OCI-LY1 (cell line): Measurements from ENCODE around the gene PDK1.

Source experiments
- H2AFZ ChIP-seq: fragments of 200-600 bp; sonication (generic), shearing (Covaris generic); 2 replicates; pipeline ENCODE4 v1.6.0; 2014; ENCODE audit warnings: antibody characterized with exemption, mild to moderate bottlenecking, low read length
- H3F3A ChIP-seq: fragments of 200-600 bp; sonication (generic), shearing (Covaris generic); 2 replicates; pipeline ENCODE4 v1.6.0; 2014; ENCODE audit warnings: mild to moderate bottlenecking, antibody characterized with exemption, low read length, moderate library complexity; ENCODE audit not compliant: insufficient read depth
- H3K27ac ChIP-seq: fragments of 200-600 bp; sonication (generic); 2 replicates; pipeline ENCODE4 v1.5.1; 2014; ENCODE audit warnings: low read length, mixed run types, mild to moderate bottlenecking, low read depth; ENCODE audit not compliant: poor library complexity, severe bottlenecking
- H3K27me3 ChIP-seq: fragments of 200-600 bp; sonication (generic); 2 replicates; pipeline ENCODE4 v1.6.0; 2014; ENCODE audit warnings: antibody characterized with exemption, mild to moderate bottlenecking, low read length, moderate library complexity; ENCODE audit not compliant: insufficient read depth
- H3K36me3 ChIP-seq: fragments of 200-600 bp; sonication (generic); 2 replicates; pipeline ENCODE4 v1.6.1; 2014; ENCODE audit warnings: mild to moderate bottlenecking, antibody characterized with exemption, low read length, moderate library complexity, mixed read lengths; ENCODE audit not compliant: insufficient read depth
- H3K4me1 ChIP-seq: fragments of 200-600 bp; sonication (generic); 2 replicates; pipeline ENCODE4 v1.5.1; 2014; ENCODE audit warnings: mild to moderate bottlenecking, low read length, moderate library complexity; ENCODE audit not compliant: insufficient read depth, severe bottlenecking
- H3K4me2 ChIP-seq: fragments of 200-600 bp; sonication (generic), shearing (Covaris generic); 2 replicates; pipeline ENCODE4 v1.6.1; 2014; ENCODE audit warnings: low read length
- H3K4me3 ChIP-seq: fragments of 200-600 bp; sonication (generic); 2 replicates; pipeline ENCODE4 v1.5.1; 2014; ENCODE audit warnings: low read length, low read depth, mild to moderate bottlenecking, mixed read lengths; ENCODE audit not compliant: poor library complexity, severe bottlenecking
- H3K79me2 ChIP-seq: fragments of 200-600 bp; shearing (Covaris generic); 2 replicates; pipeline ENCODE4 v1.6.1; 2016; ENCODE audit warnings: mixed run types, low read length, mixed read lengths; ENCODE audit not compliant: insufficient read depth
- H3K9ac ChIP-seq: fragments of 200-600 bp; sonication (generic), shearing (Covaris generic); 2 replicates; pipeline ENCODE4 v1.6.1; 2014; ENCODE audit warnings: mild to moderate bottlenecking, low read length, mixed read lengths
- H3K9me2 ChIP-seq: fragments of 200-600 bp; sonication (generic), shearing (Covaris generic); 2 replicates; pipeline ENCODE4 v1.6.1; 2014; ENCODE audit warnings: low read depth, mild to moderate bottlenecking, low read length, mixed read lengths
- H3K9me3 ChIP-seq: fragments of 200-600 bp; shearing (Covaris generic); 2 replicates; pipeline ENCODE4 v1.6.1; 2014; ENCODE audit warnings: low read length, mixed read lengths
- H4K20me1 ChIP-seq: fragments of 200-600 bp; sonication (generic), shearing (Covaris generic); 2 replicates; pipeline ENCODE4 v1.6.0; 2016; ENCODE audit warnings: mild to moderate bottlenecking, low read length; ENCODE audit not compliant: insufficient read depth
- EZH2 ChIP-seq: fragments of 200-600 bp; sonication (generic), shearing (Covaris generic); IDR thresholded peaks from 2 replicates; pipeline ENCODE4 v1.8.0; 2017; ENCODE audit warnings: borderline replicate concordance, mixed run types, mild to moderate bottlenecking, antibody characterized with exemption, low read length, moderate library complexity, mixed read lengths
- TF ChIP-seq, protein P1 (sequence below): fragments of 200-600 bp; sonication (generic), shearing (Covaris generic); IDR thresholded peaks from 2 replicates; pipeline ENCODE4 v1.5.1; 2017; ENCODE audit warnings: mild to moderate bottlenecking, antibody characterized with exemption, low read length, moderate library complexity, mixed read lengths

PDK1 gene

DNA sequence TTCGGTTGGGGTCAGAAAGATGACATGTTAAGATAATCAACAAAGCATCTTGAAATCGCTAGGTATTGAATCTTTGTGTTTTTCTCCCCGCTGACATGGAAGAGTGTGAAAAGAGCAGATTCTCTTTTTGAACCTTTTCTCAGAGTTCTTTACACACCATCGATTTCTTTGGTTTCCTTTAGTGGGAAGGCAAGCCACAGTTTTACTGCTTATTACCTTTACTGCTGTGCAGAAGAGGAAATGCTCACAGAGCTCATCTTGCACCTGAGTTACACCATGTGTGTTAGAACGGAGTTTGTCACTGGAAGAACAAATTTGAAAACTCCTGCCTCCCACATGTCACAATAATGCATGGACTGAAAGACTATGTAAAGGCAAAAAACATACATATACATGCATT lies 45.3 kb upstream of the PDK1 start:
- Histone ChIP-seq H3K4me1 (peaks cover 27% of the 10 kb centered on the region), H3K9me2 (no peaks in the 10 kb centered on the region), H3K27me3 (no peaks in the 10 kb centered on the region), H3K4me2 (peak overlapping the region; percentile 36; the same call in 1 of the 2 replicates), H3K36me3 (peaks cover 10% of the 10 kb centered on the region; the same call in 1 of the 2 replicates), H3K9me3 (peaks cover 10% of the 10 kb centered on the region; the same call in 1 of the 2 replicates), H3K9ac (no peak overlapping the region), H3F3A (no peaks in the 10 kb centered on the region), H3K4me3 (no peak overlapping the region), H4K20me1 (no peaks in the 10 kb centered on the region), H3K79me2 (no peaks in the 10 kb centered on the region), H3K27ac (peak overlapping the region; percentile 52), H2AFZ (no peak overlapping the region)
- TF ChIP-seq, protein P1, sequence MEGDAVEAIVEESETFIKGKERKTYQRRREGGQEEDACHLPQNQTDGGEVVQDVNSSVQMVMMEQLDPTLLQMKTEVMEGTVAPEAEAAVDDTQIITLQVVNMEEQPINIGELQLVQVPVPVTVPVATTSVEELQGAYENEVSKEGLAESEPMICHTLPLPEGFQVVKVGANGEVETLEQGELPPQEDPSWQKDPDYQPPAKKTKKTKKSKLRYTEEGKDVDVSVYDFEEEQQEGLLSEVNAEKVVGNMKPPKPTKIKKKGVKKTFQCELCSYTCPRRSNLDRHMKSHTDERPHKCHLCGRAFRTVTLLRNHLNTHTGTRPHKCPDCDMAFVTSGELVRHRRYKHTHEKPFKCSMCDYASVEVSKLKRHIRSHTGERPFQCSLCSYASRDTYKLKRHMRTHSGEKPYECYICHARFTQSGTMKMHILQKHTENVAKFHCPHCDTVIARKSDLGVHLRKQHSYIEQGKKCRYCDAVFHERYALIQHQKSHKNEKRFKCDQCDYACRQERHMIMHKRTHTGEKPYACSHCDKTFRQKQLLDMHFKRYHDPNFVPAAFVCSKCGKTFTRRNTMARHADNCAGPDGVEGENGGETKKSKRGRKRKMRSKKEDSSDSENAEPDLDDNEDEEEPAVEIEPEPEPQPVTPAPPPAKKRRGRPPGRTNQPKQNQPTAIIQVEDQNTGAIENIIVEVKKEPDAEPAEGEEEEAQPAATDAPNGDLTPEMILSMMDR = no peak
- no peak for TF ChIP-seq EZH2

DNA sequence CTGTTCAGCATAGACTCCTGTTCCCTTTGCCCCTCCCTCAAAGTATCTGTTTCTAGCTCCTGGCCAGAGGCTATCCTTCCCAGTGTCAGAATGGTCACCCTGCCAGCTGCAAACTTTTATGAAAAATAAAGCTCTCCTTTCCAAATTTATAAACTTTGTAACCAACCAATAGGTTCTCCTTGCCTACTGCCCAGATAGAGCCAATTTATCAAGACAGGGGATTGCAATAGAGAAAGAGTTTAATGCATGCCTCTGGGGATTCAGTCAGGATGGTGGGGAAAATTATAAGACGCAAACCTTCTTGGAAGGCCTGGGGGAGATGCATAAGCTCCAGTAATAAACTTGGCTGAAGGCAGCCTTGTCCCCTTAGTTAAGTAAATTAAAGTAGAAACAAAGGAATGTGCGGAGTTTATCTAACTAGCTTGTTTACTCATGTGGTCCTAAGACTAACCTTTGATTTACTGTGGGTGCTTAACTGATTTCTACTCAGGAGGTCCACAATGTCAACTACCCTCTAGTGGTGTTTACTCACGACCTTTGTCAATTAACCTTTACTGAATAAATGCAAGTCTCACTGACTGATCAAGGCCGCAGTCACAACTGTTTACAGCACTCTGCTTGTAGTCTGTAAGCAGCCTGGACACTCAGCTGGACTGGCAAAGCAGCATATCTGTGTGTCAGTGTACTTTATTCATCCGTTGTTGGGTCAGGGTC lies 42.9 kb upstream of the PDK1 start:
- H3K9ac ChIP-seq = no peak overlapping the region

DNA sequence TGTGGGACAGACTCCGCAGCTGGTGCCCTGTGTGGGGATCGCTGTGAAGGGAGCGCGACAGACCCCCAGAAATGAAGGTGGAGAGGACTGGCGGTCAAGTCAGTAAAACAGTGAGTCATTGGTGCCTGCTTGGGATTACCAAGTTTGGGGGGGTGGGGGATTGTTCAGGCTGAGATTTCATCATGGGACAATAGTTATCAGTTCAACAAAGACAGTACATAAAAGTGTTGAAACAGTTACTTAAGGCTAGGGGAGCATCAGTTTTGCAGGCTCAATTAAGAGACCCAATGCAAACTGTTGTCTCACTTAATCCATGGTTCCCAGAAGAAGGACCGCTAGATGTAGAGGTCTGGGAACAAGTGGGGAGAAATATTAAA lies 42.4 kb upstream of the PDK1 start:
- H3K36me3 ChIP-seq = peaks cover 10% of the 10 kb centered on the region; the same call in 1 of the 2 replicates
- no peaks in the 10 kb centered on the region for H3K27me3 ChIP-seq
- TF ChIP-seq EZH2 = no peak
- TF ChIP-seq, protein P1 = no peak
- no peak overlapping the region for H3K27ac ChIP-seq
- H2AFZ ChIP-seq = no peak overlapping the region
- H3K9ac ChIP-seq = no peak overlapping the region
- H3K4me1 ChIP-seq = peaks cover 27% of the 10 kb centered on the region
- H3K4me3 ChIP-seq = no peak overlapping the region
- H3F3A ChIP-seq = no peaks in the 10 kb centered on the region
- no peak overlapping the region for H3K4me2 ChIP-seq
- no peaks in the 10 kb centered on the region for H3K79me2 ChIP-seq
- no peaks in the 10 kb centered on the region for H4K20me1 ChIP-seq
- H3K9me3 ChIP-seq = peaks cover 10% of the 10 kb centered on the region; the same call in 1 of the 2 replicates
- H3K9me2 ChIP-seq = no peaks in the 10 kb centered on the region

More for the DNA sequence above, 42.9 kb upstream of the PDK1 start:
- peaks cover 10% of the 10 kb centered on the region; the same call in 1 of the 2 replicates for H3K9me3 ChIP-seq
- H3K9me2 ChIP-seq = no peaks in the 10 kb centered on the region
- H3F3A ChIP-seq = no peaks in the 10 kb centered on the region
- H2AFZ ChIP-seq = no peak overlapping the region
- peaks cover 27% of the 10 kb centered on the region for H3K4me1 ChIP-seq
- H3K36me3 ChIP-seq = peaks cover 10% of the 10 kb centered on the region; the same call in 1 of the 2 replicates
- H3K27me3 ChIP-seq = no peaks in the 10 kb centered on the region
- H3K27ac ChIP-seq = no peak overlapping the region
- no peaks in the 10 kb centered on the region for H3K79me2 ChIP-seq
- H3K4me3 ChIP-seq = no peak overlapping the region
- H3K4me2 ChIP-seq = no peak overlapping the region
- H4K20me1 ChIP-seq = no peaks in the 10 kb centered on the region
- TF ChIP-seq EZH2 = no peak
- TF ChIP-seq, protein P1 = no peak
